ENCODE data around the gene IPO8.

GRCh38 chr12:30678221-30678620, 17.4 kb downstream of the IPO8 start:
- TF ChIP-seq CTCF (IDR thresholded peaks at IDR 0.05; ENCODE audit: insufficient read depth, low read length) (no peak), POLR2AphosphoS5 (IDR thresholded peaks at IDR 0.05; ENCODE audit: low read depth) (no peak), SPI1 (IDR thresholded peaks at IDR 0.05; ENCODE audit: borderline replicate concordance, low read depth) (no peak), GABPA (IDR thresholded peaks at IDR 0.05; ENCODE audit: low read depth) (no peak)
